HG03175 (cell line): ENCODE measurements around the gene UBE2S.

Experiments
- ATAC-seq: cut with Tn5 transposase; IDR thresholded peaks from one replicate; pipeline ENCODE4 v1.9.1; 2021; ENCODE audit warnings: mild to moderate bottlenecking, moderate library complexity; ENCODE audit not compliant: unreplicated experiment

UBE2S gene

GRCh38 chr19:55366790-55367189 lies 40.8 kb downstream of the UBE2S start:
- ATAC-seq, result no peak

DNA sequence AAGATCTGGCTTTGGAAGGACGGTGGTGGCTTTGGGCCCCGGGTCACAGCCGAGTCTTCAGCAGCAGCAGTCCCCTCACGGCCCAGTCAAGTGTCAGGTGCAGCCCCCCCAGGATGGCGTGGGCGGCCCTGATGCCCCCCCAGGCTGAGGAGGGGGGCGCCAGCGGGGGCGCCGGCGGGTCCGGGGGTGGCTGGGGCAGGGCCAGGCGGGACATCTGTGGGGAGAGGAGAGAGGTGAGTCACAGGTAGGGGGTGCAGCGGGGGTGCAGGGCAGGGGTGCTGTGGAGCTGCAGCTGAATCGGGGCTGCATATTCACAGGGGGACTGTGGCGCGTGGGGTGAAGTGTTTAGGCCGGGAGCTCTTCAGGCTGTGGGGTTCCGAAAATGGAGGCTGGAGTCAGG lies 41.6 kb downstream of the UBE2S start:
- no peak for ATAC-seq

GRCh38 chr19:55365245-55365644 lies 42.3 kb downstream of the UBE2S start:
- ATAC-seq, result no peak

DNA sequence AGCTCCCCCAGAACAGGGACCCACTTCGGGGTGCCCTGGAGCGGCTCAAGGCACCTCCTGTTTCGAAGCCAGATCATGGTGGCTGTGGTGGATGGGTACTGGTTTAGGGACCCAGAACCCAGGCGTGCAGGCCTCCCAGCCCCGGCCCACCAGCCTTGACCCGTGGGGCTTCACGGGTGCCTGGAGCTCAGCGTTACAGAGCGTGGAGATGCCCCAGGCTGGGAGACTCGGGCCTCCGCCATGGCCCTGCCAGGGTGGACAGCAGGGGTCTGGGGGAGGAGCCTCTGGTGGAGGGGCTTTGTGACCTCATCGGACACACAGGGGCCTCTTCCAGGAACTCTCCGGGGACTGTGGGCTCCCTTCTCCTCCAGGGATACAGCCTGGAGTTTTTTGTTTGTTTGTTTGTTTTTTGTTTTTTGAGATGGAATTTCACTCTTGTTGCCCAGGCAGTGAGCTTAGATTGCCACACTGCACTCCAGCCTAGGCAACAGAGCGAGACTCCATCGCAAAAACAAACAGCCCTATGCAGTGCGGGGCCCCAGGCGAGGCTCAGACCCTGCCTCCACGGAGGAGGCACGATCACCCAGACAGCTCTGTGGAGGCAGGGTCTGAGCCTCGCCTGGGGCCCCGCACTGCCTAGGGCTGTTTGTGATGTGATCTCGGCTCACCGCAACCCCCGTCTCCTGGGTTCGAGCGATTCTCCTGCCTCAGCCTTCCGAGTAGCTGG lies 44.4 kb downstream of the UBE2S start, which contains the start of gene GARIN5B:
GARIN5B (minus strand) TSS at position 271 of the 727 bp plus-strand sequence; CDS start at position 77, 194 bp downstream.
- ATAC-seq, result no peak

DNA sequence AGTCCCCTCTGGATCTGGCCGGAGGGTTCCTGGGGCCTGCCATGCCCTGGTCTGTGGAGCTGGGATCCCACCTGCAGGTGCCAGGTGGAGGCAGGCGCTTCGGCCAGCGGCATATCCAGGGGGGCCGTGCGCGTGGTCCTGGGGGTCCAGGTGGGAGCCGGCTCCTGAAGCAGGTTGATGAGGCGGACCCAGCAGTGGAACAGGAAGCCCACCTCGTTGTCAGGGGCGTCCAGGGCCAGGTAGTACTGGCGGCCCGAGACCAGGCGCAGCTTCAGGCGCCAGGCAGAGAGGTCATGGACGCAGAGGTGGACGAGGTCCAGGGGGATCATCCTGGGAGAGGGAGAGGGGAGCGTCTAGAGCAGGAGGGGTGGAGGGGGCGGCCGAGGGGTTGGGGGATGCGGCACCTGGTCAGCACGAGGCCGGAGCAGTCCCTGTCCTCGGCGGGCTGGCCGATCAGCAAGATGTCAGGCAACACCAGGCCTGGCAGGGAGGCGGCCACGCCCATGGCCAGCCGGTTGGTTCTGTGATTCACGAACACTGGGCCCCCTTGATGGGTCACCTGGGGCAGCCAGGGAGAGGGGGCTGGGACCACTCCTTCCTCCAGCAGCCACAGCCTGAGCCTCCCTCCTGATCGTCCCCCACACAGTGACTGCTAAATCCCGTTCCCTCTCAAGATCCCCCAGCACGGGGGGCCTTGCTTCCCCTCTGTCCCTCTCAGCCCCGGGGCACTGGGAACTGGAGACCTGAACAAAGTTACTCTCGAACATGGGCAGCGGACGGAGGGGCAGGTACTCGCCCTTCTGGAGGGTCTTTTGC lies 45.2 kb downstream of the UBE2S start:
- ATAC-seq, result no peak

DNA sequence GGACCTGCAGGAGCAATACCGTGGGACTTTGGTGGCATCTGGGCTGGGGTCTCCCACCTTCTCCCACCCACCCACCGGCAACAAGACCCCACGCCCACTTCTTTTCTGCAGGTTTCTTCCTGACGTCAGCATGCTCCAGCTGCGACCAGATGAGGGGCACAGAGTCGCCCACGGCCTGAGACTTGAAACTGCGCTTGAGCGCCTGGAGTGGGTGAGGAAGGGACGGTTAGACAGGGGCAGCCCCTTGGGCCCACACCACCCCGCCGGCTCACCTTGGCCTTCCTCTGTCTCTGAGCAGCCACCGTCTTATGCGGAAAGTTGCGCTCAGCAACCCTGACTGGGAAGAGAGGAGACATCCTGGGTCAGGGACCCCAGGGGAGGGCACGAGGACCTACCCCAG lies 46.7 kb downstream of the UBE2S start:
- no peak for ATAC-seq

DNA sequence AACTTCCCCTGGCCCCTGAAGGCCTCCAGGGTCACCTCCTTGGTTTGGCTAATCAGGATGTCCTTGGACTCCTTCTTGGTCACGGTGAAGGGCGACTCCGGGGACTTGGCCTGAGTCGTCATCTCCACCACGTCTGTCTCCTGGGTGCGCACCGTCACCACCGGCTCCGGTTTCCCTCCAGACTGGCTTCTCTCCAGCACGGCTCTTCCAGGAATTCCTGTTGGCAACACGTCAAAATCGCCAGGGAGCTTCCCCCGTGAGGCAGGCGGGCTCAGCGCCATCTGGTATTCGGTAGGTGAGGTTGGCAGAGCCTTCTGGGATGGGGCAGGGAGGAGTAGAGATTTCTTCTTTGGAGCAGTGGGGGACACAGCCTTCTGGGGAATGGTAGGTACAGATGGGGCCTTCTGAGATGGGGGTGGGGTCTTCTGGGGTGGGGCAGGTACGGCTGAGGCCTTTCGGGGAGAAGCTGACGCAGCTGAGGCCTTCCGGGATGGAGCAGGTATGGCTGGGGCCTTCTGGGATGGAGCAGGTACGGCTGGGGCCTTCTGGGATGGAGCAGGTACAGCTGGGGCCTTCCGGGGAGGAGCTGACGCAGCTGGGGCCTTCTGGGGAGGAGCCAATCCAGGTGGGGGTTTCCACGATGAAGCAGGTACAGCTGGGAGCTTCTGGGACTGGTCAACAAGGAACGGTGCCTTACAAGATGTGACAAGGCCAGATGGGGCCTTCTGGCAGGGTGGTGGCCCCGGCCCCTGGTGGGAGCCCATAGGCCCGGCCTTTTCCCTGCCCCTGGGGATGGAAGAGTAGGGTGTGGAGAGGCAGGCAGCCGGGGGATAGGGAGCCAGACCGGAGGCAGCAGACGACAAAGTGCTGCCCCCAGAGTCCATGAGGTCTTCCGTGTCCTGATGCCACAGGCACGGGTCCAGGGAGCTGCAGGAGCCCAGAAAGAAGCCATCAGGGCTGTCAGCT lies 48.4 kb downstream of the UBE2S start:
- no peak for ATAC-seq

DNA sequence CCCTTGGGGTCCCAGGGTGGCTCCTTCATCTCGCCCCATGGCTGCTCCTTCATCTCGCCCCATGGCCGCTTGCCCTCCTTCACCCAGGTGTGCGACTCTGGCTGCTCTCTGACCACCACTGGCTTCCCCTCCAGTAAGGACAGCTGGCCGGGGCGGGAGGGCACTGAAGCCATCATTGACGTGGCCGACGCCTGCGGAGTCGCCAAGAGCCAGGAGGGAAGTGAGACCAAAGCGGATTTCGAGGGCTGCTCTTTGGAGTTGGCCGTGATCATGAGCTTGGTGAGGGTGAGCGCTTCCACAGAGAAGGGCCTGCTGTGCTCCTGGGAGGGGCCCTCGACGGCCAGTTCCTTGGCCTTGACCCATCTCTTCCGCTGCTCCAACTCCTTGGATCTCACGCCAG lies 49.1 kb downstream of the UBE2S start:
- no peak for ATAC-seq

- ATAC-seq, result no peak
These were observed 52.3 kb downstream of the UBE2S start for GRCh38 chr19:55355213-55355821.

DNA sequence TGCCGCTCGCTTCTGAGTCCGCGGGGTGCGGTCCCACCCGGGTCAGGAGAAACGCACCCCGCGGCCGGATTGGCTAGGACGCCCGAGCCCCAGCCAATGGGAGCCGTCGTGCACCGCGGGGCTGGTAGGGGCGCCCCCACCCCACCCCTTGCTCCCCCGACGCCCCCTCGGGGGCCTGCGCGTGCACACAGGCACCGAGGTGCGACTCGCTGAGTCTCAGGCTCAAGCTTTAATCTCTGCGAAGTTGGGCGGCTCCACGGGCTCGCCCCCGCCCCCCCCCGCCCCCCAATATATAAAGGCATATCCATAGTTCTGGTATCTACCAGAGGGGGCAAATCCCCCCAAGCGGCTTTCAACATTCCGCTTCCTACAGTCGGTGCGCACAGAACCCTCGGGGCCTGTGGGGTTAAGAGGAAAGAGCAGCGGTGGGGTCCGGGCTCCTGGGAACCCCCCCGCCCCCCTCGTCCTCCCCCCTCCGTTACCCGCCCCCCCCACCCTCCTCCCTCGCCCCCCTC lies 52.8 kb downstream of the UBE2S start, which contains the start of gene COX6B2:
COX6B2 (minus strand) TSS at position 22 of the 515 bp plus-strand sequence. CDS start 198 bp downstream, outside the sequence.
- ATAC-seq, result no peak

- ATAC-seq, result no peak
These were observed 53.5 kb downstream of the UBE2S start for GRCh38 chr19:55353803-55354697.

DNA sequence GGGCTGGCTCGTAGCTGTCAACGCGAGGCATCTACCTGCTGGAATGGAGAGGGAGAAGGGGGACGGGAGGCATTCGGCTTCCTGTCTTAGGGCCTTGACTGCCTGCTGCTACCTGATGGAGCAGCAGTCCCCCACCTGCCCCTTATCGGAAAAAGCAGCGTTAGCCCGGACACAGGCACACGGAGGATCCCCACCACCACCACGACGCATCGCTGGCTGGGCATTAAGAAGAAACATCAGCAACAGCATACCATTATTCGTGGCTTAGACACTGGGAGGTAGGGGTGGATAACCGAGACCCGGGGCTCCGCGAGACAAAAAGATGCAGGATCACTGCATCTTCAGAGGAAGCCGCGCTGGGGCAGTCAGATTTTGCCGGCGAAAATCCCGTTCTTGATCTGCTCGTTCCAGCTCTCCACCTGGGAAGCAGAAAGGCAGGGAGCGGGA lies 54.2 kb downstream of the UBE2S start:
- ATAC-seq, result no peak

- ATAC-seq, result no peak
These were observed 54.9 kb downstream of the UBE2S start for GRCh38 chr19:55352549-55353145.

- ATAC-seq, result no peak
These were observed 55.5 kb downstream of the UBE2S start for GRCh38 chr19:55352040-55352439.

- no peak for ATAC-seq
These were observed 56.8 kb downstream of the UBE2S start for GRCh38 chr19:55350620-55351315.
